NCI-H345 treated with DMSO at 0.1 percent for 48 hours (cell line): ENCODE measurements around the gene RIN1.
A peak's percentile ranks its signal among the peaks of the same experiment; 100 is the strongest.
"Not testable (repeated sequence)": the region's sequence is repeated elsewhere in the genome, so short reads cannot be mapped to it uniquely, and the experiment has no call there.

Experiments used
- DNase-seq: peaks from one replicate; lab custom pipeline; 2025; ENCODE audit not compliant: unreplicated experiment; lab: John Stamatoyannopoulos, UW

The RIN1 gene

GRCh38 chr11:66361502-66361941, 25.3 kb upstream of the RIN1 start:
- no peak for DNase-seq

GRCh38 chr11:66360406-66361073, 24.3 kb upstream of the RIN1 start:
- DNase-seq, result no peak

- DNase-seq, result no peak
Measured at GRCh38 chr11:66359662-66360087, 23.4 kb upstream of the RIN1 start.

- not testable (repeated sequence) for DNase-seq
Measured at GRCh38 chr11:66350560-66351235, 14.5 kb upstream of the RIN1 start.

- no peak for DNase-seq
Measured at GRCh38 chr11:66349084-66349386, 12.8 kb upstream of the RIN1 start.

- DNase-seq, result peak; percentile 71
Measured at GRCh38 chr11:66347425-66348276, 11.4 kb upstream of the RIN1 start, which contains the start of gene B4GAT1. Gene B4GAT1 (minus strand): TSS chr11:66347629. CDS start chr11:66347545, 84 bp downstream.

GRCh38 chr11:66346476-66347424, 10.5 kb upstream of the RIN1 start:
- DNase-seq, result no peak

GRCh38 chr11:66345316-66345649, 9.0 kb upstream of the RIN1 start:
- DNase-seq, result no peak

- DNase-seq, result peak; percentile 96
Measured at GRCh38 chr11:66344550-66345315, 8.5 kb upstream of the RIN1 start, which contains the start of gene BRMS1. Gene BRMS1 (minus strand): TSS chr11:66345104. CDS start chr11:66342234, 2,870 bp downstream.

GRCh38 chr11:66343176-66343575, 6.9 kb upstream of the RIN1 start:
- no peak for DNase-seq

GRCh38 chr11:66341502-66342126, 5.4 kb upstream of the RIN1 start:
- no peak for DNase-seq

GRCh38 chr11:66340596-66341501, 4.6 kb upstream of the RIN1 start:
- DNase-seq, result no peak

GRCh38 chr11:66339686-66340483, 3.7 kb upstream of the RIN1 start:
- DNase-seq, result no peak

GRCh38 chr11:66339162-66339675, 3.0 kb upstream of the RIN1 start:
- no peak for DNase-seq

- DNase-seq, result no peak
Measured at GRCh38 chr11:66338276-66339161, 2.3 kb upstream of the RIN1 start.

- DNase-seq, result no peak
Measured at GRCh38 chr11:66337103-66337899, 1.1 kb upstream of the RIN1 start.
